NCI-H128 (cell line): ENCODE measurements around the gene MAGEA2B.
"Not testable (repeated sequence)": the region's sequence is repeated elsewhere in the genome, so short reads cannot be mapped to it uniquely, and the experiment has no call there.

Experiments
- DNase-seq: peaks from one replicate; lab custom pipeline; 2025; ENCODE audit not compliant: unreplicated experiment; lab: John Stamatoyannopoulos, UW

The MAGEA2B gene

DNA sequence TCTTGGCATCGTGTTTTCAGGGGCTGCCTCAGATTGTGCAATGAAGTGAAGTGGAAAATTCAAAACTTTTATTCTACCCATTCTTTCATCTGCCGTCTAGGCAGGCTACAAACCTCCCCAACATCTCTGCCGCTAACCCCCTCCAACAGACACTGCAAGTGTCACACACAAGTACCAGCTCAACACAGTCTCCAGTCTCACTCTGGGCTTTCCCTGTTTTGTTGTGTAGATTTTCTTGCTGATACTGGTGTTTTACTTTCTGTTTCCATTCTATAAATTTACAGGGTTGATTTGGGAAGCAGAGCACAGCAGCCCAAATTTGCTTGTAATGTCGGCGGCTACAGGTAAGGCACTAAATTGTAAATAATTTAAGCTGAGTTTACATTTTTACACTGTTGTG is 40.4 kb downstream of the MAGEA2B start:
- not testable (repeated sequence) for DNase-seq

DNA sequence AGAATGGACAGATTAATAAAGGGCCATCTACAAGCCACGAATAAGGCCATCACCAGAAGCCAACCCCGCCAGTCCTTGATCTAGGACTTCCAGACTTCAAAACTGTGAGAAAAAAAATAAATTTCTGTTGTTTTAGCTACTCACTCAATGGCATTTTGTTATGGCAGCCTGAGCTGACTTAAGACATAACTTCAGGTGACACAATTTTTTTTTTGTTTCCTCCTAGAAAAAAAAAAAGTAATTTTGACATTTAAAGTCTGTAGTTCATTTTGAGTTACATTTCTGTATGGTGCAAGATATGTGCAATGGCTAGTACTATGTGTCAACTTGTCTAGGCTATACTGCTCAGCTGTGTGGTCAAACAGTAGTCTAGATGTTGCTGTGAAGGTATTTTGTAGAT is 44.5 kb downstream of the MAGEA2B start, which contains the start of gene CSAG3:
Gene CSAG3, plus strand, starts transcription at position 301 of the 400 bp plus-strand sequence.
- DNase-seq: not testable (repeated sequence)

DNA sequence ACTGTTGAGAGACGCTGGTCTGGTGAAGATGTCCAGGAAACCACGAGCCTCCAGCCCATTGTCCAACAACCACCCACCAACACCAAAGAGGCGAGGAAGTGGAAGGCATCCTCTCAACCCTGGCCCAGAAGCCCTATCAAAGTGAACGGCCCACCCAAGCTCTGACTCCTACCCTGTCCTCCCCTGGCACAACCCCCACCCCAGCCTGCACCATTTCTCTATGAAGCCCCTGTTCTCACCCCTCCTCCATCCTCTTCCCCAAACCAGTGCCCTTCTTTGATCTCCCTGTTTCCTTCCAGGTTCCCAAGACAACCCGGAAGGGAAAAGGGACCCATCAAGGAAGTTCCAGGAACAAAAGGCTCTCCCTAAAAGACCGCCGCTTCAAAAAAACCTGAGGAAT is 45.1 kb downstream of the MAGEA2B start:
- not testable (repeated sequence) for DNase-seq

- DNase-seq: not testable (repeated sequence)
Measured at GRCh38 chrX:152761582-152761981, 47.2 kb downstream of the MAGEA2B start.

- DNase-seq: not testable (repeated sequence)
Measured at GRCh38 chrX:152766562-152766961, 52.1 kb downstream of the MAGEA2B start.
